ENCODE measurements around the gene CACNA2D3. TPM values are rescaled to one million over a fixed set of nuclear protein-coding genes. Genes with fewer than 3 reads are reported as not detected.
A peak's percentile ranks its signal among the peaks of the same experiment; 100 is the strongest.

CACNA2D3 gene
- total RNA-seq, 1 donor from 2014 or later, result 0.70 TPM

DNA sequence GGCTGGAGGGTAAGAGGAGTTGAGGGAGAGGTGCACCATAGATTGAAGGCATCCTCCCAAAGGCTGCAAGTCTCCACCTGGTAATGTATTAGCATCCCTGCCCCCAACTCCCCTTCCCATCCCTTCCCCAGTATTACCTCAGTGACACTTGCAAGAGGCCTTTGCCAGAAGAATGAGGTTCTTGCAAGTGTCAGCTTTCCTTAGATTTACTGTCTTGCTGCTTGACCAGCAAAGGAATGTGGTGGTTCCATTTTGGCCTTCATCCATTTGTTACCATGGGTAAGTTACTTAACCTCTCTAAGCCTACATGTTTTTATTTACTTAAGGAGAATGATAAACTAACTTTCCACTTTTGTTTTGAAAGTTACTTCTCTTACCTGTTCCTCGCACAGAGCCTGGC is 696.6 kb downstream of the CACNA2D3 start:
- Histone ChIP-seq H4K20me1 (ENCODE audit: insufficient read depth, low read length) (no peaks in the 10 kb centered on the region), H3K27ac (ENCODE audit: low read depth, low read length) (no peak overlapping the region), H3K27me3 (ENCODE audit: insufficient read depth, low read length) (no peaks in the 10 kb centered on the region), H3K79me2 (ENCODE audit: insufficient read depth, low read length) (no peaks in the 10 kb centered on the region), H3K9ac (ENCODE audit: low read length) (no peak overlapping the region), H3K4me1 (ENCODE audit: insufficient read depth, low read length) (no peaks in the 10 kb centered on the region), H2AFZ (ENCODE audit: low read depth, low read length) (no peak overlapping the region), H3K36me3 (ENCODE audit: insufficient read depth, low read length) (no peaks in the 10 kb centered on the region), H3K4me2 (ENCODE audit: low read length) (no peak overlapping the region), H3K4me3 (ENCODE audit: insufficient read depth, low read depth, low read length) (no peak overlapping the region), H3K9me3 (ENCODE audit: insufficient read depth, low read depth, low read length) (no peaks in the 10 kb centered on the region)
- TF ChIP-seq, protein P1, sequence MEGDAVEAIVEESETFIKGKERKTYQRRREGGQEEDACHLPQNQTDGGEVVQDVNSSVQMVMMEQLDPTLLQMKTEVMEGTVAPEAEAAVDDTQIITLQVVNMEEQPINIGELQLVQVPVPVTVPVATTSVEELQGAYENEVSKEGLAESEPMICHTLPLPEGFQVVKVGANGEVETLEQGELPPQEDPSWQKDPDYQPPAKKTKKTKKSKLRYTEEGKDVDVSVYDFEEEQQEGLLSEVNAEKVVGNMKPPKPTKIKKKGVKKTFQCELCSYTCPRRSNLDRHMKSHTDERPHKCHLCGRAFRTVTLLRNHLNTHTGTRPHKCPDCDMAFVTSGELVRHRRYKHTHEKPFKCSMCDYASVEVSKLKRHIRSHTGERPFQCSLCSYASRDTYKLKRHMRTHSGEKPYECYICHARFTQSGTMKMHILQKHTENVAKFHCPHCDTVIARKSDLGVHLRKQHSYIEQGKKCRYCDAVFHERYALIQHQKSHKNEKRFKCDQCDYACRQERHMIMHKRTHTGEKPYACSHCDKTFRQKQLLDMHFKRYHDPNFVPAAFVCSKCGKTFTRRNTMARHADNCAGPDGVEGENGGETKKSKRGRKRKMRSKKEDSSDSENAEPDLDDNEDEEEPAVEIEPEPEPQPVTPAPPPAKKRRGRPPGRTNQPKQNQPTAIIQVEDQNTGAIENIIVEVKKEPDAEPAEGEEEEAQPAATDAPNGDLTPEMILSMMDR (IDR thresholded peaks at IDR 0.05; ENCODE audit: insufficient read depth, low read depth, low read length), result no peak
- TF ChIP-seq EZH2 (IDR thresholded peaks at IDR 0.05; ENCODE audit: insufficient read depth, low read length), result no peak
- Mint-ChIP-seq H3K4me1 (ENCODE audit: low read depth, unreplicated experiment) (peaks cover 15% of the 10 kb centered on the region), H3K27me3 (ENCODE audit: low read depth, unreplicated experiment) (peaks cover 19% of the 10 kb centered on the region), H3K27ac (ENCODE audit: unreplicated experiment) (no peak overlapping the region), H3K9me3 (ENCODE audit: unreplicated experiment) (no peaks in the 10 kb centered on the region), H3K4me3 (ENCODE audit: unreplicated experiment) (no peak overlapping the region), H3K36me3 (ENCODE audit: low read depth, unreplicated experiment) (no peaks in the 10 kb centered on the region)
- DNase-seq (ENCODE audit: low read depth), result peak; percentile 27
- no peak for FAIRE-seq

DNA sequence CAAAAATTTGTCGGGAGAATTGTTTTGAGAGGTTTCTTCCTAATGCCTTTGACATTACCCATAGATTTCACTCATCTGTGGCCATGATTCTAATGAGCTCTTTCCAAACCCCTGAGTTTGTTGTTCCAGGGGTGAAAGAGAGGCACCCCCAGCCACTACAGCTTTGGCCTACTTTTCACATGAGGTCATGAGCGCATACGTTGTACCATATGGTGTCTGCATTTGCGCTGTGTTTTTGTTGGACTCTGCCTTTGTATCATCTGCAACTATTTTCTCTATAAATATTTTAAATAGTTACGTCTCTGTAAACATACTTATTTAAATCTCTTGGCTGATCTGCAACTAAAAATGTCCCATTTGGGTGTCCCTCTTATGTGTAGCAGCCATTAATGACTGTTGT is 697.6 kb downstream of the CACNA2D3 start:
- no peak for TF ChIP-seq EZH2 (IDR thresholded peaks at IDR 0.05; ENCODE audit: insufficient read depth, low read length)
- TF ChIP-seq, protein P1 (IDR thresholded peaks at IDR 0.05; ENCODE audit: insufficient read depth, low read depth, low read length), result no peak
- Histone ChIP-seq H3K4me2 (ENCODE audit: low read length) (no peak overlapping the region), H3K4me1 (ENCODE audit: insufficient read depth, low read length) (no peaks in the 10 kb centered on the region), H3K27ac (ENCODE audit: low read depth, low read length) (no peak overlapping the region), H3K9me3 (ENCODE audit: insufficient read depth, low read depth, low read length) (no peaks in the 10 kb centered on the region), H3K27me3 (ENCODE audit: insufficient read depth, low read length) (no peaks in the 10 kb centered on the region), H3K4me3 (ENCODE audit: insufficient read depth, low read depth, low read length) (no peak overlapping the region), H3K36me3 (ENCODE audit: insufficient read depth, low read length) (no peaks in the 10 kb centered on the region), H3K79me2 (ENCODE audit: insufficient read depth, low read length) (no peaks in the 10 kb centered on the region), H4K20me1 (ENCODE audit: insufficient read depth, low read length) (no peaks in the 10 kb centered on the region), H2AFZ (ENCODE audit: low read depth, low read length) (no peak overlapping the region), H3K9ac (ENCODE audit: low read length) (no peak overlapping the region)
- DNase-seq (ENCODE audit: low read depth), result peak; percentile 11
- H3K9me3 Mint-ChIP-seq (ENCODE audit: unreplicated experiment), result no peaks in the 10 kb centered on the region
- H3K27me3 Mint-ChIP-seq (ENCODE audit: low read depth, unreplicated experiment), result peaks cover 19% of the 10 kb centered on the region
- H3K27ac Mint-ChIP-seq (ENCODE audit: unreplicated experiment), result no peak overlapping the region
- no peak overlapping the region for H3K4me3 Mint-ChIP-seq (ENCODE audit: unreplicated experiment)
- no peak for FAIRE-seq
- H3K4me1 Mint-ChIP-seq (ENCODE audit: low read depth, unreplicated experiment), result peaks cover 10% of the 10 kb centered on the region
- no peaks in the 10 kb centered on the region for H3K36me3 Mint-ChIP-seq (ENCODE audit: low read depth, unreplicated experiment)

DNA sequence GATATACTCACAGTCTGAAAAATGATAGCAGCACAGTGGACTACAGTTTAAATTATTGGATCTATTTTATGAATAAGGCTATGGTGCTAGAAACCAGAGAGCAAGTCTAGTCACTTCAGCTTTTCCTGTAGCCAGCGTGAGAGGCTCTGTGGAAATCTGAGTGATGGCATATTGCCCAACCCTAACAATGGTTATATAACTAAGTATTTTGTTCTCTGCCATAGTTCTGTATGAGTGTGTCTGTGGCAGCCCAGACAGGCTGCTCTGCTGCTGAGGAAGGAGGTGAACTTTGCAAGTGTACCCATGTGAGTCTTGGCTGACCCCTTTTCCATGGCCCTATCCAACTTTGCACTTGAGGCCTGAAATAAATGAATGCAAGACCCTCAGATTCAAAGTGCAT is 699.9 kb downstream of the CACNA2D3 start:
- Histone ChIP-seq H3K9me3 (ENCODE audit: insufficient read depth, low read depth, low read length) (no peaks in the 10 kb centered on the region), H3K27ac (ENCODE audit: low read depth, low read length) (no peak overlapping the region), H3K4me2 (ENCODE audit: low read length) (no peak overlapping the region), H4K20me1 (ENCODE audit: insufficient read depth, low read length) (no peaks in the 10 kb centered on the region), H3K27me3 (ENCODE audit: insufficient read depth, low read length) (no peaks in the 10 kb centered on the region), H3K4me3 (ENCODE audit: insufficient read depth, low read depth, low read length) (no peak overlapping the region), H3K9ac (ENCODE audit: low read length) (no peak overlapping the region), H2AFZ (ENCODE audit: low read depth, low read length) (no peak overlapping the region), H3K4me1 (ENCODE audit: insufficient read depth, low read length) (no peaks in the 10 kb centered on the region), H3K79me2 (ENCODE audit: insufficient read depth, low read length) (no peaks in the 10 kb centered on the region), H3K36me3 (ENCODE audit: insufficient read depth, low read length) (no peaks in the 10 kb centered on the region)
- Mint-ChIP-seq H3K4me1 (ENCODE audit: low read depth, unreplicated experiment) (peaks cover 3% of the 10 kb centered on the region), H3K36me3 (ENCODE audit: low read depth, unreplicated experiment) (no peaks in the 10 kb centered on the region), H3K27me3 (ENCODE audit: low read depth, unreplicated experiment) (peaks cover 19% of the 10 kb centered on the region), H3K4me3 (ENCODE audit: unreplicated experiment) (no peak overlapping the region), H3K27ac (ENCODE audit: unreplicated experiment) (no peak overlapping the region), H3K9me3 (ENCODE audit: unreplicated experiment) (no peaks in the 10 kb centered on the region)
- TF ChIP-seq, protein P1 (IDR thresholded peaks at IDR 0.05; ENCODE audit: insufficient read depth, low read depth, low read length), result no peak
- TF ChIP-seq EZH2 (IDR thresholded peaks at IDR 0.05; ENCODE audit: insufficient read depth, low read length), result no peak
- FAIRE-seq (no peak), DNase-seq (ENCODE audit: low read depth) (peak; percentile 65)
